Activated T-helper 17 cell treated with anti-CD3 and anti-CD28 coated beads, Interleukin-2, amount 50 U/mL, for 72 hours (primary cell): ENCODE results near the gene ALDOA. TPM values are rescaled to one million over a fixed set of nuclear protein-coding genes. Genes with fewer than 3 reads are reported as not detected.
A peak's percentile ranks its signal among the peaks of the same experiment; 100 is the strongest.
"Not testable (repeated sequence)": the region's sequence is repeated elsewhere in the genome, so short reads cannot be mapped to it uniquely, and the experiment has no call there.

Source experiments
- ATAC-seq: fragments of 150-1000 bp; cut with Tn5 transposase; replicated peaks from 2 replicates; pipeline ENCODE4 v1.10.0; 2021; ENCODE audit warnings: mild to moderate bottlenecking, moderate library complexity
- H3K27ac Mint-ChIP-seq: one replicate; pipeline ENCODE4 v1.8.0; 2022; ENCODE audit warnings: mixed read lengths
- H3K27me3 Mint-ChIP-seq: one replicate; pipeline ENCODE4 v1.8.0; 2022; ENCODE audit warnings: mixed read lengths
- H3K36me3 Mint-ChIP-seq: one replicate; pipeline ENCODE4 v1.8.0; 2022; ENCODE audit warnings: low read depth, mild to moderate bottlenecking, mixed read lengths
- H3K4me1 Mint-ChIP-seq: one replicate; pipeline ENCODE4 v1.8.0; 2022; ENCODE audit warnings: mixed read lengths
- H3K4me3 Mint-ChIP-seq: one replicate; pipeline ENCODE4 v1.8.0; 2022; ENCODE audit warnings: mild to moderate bottlenecking, mixed read lengths
- H3K9me3 Mint-ChIP-seq: one replicate; pipeline ENCODE4 v1.8.0; 2022; ENCODE audit warnings: mixed read lengths
- total RNA-seq, 2 donors: library from RNA; stranded (reverse); gene quantifications; one replicate each; pipeline ENCODE4 v1.2.3, GENCODE V29; 2022

Gene ALDOA
- total RNA-seq, 2 donors from 2014 or later: 2,200 to 3,862 TPM

- ATAC-seq: no peak
- Mint-ChIP-seq H3K9me3 (no peaks in the 10 kb centered on the region), H3K4me1 (peaks cover 5% of the 10 kb centered on the region), H3K36me3 (no peaks in the 10 kb centered on the region), H3K4me3 (no peak overlapping the region), H3K27ac (no peak overlapping the region), H3K27me3 (peaks cover 34% of the 10 kb centered on the region)
Measured at GRCh38 chr16:30030011-30030685, 35.4 kb upstream of the ALDOA start.

GRCh38 chr16:30030841-30031413, 34.6 kb upstream of the ALDOA start, which contains the start of gene TLCD3B:
Gene TLCD3B (minus strand): TSS chr16:30031271. CDS start chr16:30030527, 744 bp downstream.
- Mint-ChIP-seq H3K27me3 (peaks cover 34% of the 10 kb centered on the region), H3K4me3 (peak within 1 kb of the TSS; percentile 57), H3K9me3 (no peaks in the 10 kb centered on the region), H3K4me1 (peaks cover 5% of the 10 kb centered on the region), H3K27ac (no peak within 1 kb of the TSS), H3K36me3 (no peaks in the 10 kb centered on the region)
- no peak for ATAC-seq

GRCh38 chr16:30031477-30031918, 34.1 kb upstream of the ALDOA start:
- Mint-ChIP-seq H3K36me3 (no peaks in the 10 kb centered on the region), H3K27ac (no peak overlapping the region), H3K4me1 (peaks cover 5% of the 10 kb centered on the region), H3K9me3 (no peaks in the 10 kb centered on the region), H3K27me3 (peaks cover 34% of the 10 kb centered on the region), H3K4me3 (no peak overlapping the region)
- no peak for ATAC-seq

GRCh38 chr16:30032083-30032819, 33.3 kb upstream of the ALDOA start:
- H3K9me3 Mint-ChIP-seq: no peaks in the 10 kb centered on the region
- peak overlapping the region; percentile 57 for H3K4me3 Mint-ChIP-seq
- H3K27ac Mint-ChIP-seq: no peak overlapping the region
- H3K36me3 Mint-ChIP-seq: no peaks in the 10 kb centered on the region
- H3K4me1 Mint-ChIP-seq: peaks cover 5% of the 10 kb centered on the region
- peaks cover 28% of the 10 kb centered on the region for H3K27me3 Mint-ChIP-seq
- peak; percentile 27 for ATAC-seq

- H3K27ac Mint-ChIP-seq: peak overlapping the region; percentile 63
- peaks cover 18% of the 10 kb centered on the region for H3K27me3 Mint-ChIP-seq
- H3K4me1 Mint-ChIP-seq: peaks cover 5% of the 10 kb centered on the region
- peak overlapping the region; percentile 50 for H3K4me3 Mint-ChIP-seq
- H3K36me3 Mint-ChIP-seq: no peaks in the 10 kb centered on the region
- H3K9me3 Mint-ChIP-seq: no peaks in the 10 kb centered on the region
- ATAC-seq: peak; percentile 93
Measured at GRCh38 chr16:30033270-30033669, 32.3 kb upstream of the ALDOA start.

- no peak for ATAC-seq
- Mint-ChIP-seq H3K4me1 (peaks cover 1% of the 10 kb centered on the region), H3K27me3 (no peaks in the 10 kb centered on the region), H3K36me3 (no peaks in the 10 kb centered on the region), H3K9me3 (no peaks in the 10 kb centered on the region), H3K27ac (no peak overlapping the region), H3K4me3 (no peak overlapping the region)
Measured at GRCh38 chr16:30040221-30040620, 25.3 kb upstream of the ALDOA start.

GRCh38 chr16:30040690-30041089, 24.9 kb upstream of the ALDOA start:
- not testable (repeated sequence) for H3K27me3 Mint-ChIP-seq, ATAC-seq, H3K4me1 Mint-ChIP-seq, H3K27ac Mint-ChIP-seq, H3K9me3 Mint-ChIP-seq, H3K36me3 Mint-ChIP-seq, H3K4me3 Mint-ChIP-seq

- Mint-ChIP-seq H3K4me1 (peaks cover 6% of the 10 kb centered on the region), H3K36me3 (no peaks in the 10 kb centered on the region), H3K27ac (no peak overlapping the region), H3K4me3 (no peak overlapping the region), H3K27me3 (no peaks in the 10 kb centered on the region), H3K9me3 (no peaks in the 10 kb centered on the region)
- ATAC-seq: no peak
Measured at GRCh38 chr16:30041841-30042240, 23.7 kb upstream of the ALDOA start.

GRCh38 chr16:30046178-30046577, 19.4 kb upstream of the ALDOA start:
- Mint-ChIP-seq H3K27ac (no peak overlapping the region), H3K4me3 (no peak overlapping the region), H3K27me3 (no peaks in the 10 kb centered on the region), H3K9me3 (no peaks in the 10 kb centered on the region), H3K4me1 (peaks cover 6% of the 10 kb centered on the region), H3K36me3 (no peaks in the 10 kb centered on the region)
- peak; percentile 86 for ATAC-seq

- ATAC-seq: peak; percentile 28
- H3K36me3 Mint-ChIP-seq: peaks cover 3% of the 10 kb centered on the region
- no peaks in the 10 kb centered on the region for H3K9me3 Mint-ChIP-seq
Measured at GRCh38 chr16:30046588-30046987, 19.0 kb upstream of the ALDOA start.

GRCh38 chr16:30049871-30050270, 15.7 kb upstream of the ALDOA start:
- no peak for ATAC-seq
- no peaks in the 10 kb centered on the region for H3K27me3 Mint-ChIP-seq
- H3K27ac Mint-ChIP-seq: no peak overlapping the region
- H3K36me3 Mint-ChIP-seq: peaks cover 16% of the 10 kb centered on the region
- no peaks in the 10 kb centered on the region for H3K9me3 Mint-ChIP-seq
- no peak overlapping the region for H3K4me3 Mint-ChIP-seq
- H3K4me1 Mint-ChIP-seq: peaks cover 12% of the 10 kb centered on the region

More at GRCh38 chr16:30046588-30046987, 19.0 kb upstream of the ALDOA start:
- Mint-ChIP-seq H3K27ac (no peak overlapping the region), H3K4me1 (peaks cover 8% of the 10 kb centered on the region), H3K27me3 (no peaks in the 10 kb centered on the region), H3K4me3 (no peak overlapping the region)

- peak overlapping the region; percentile 61 for H3K27ac Mint-ChIP-seq
Measured at GRCh38 chr16:30051518-30051917, 14.0 kb upstream of the ALDOA start.

GRCh38 chr16:30052671-30053372, 12.7 kb upstream of the ALDOA start:
- Mint-ChIP-seq H3K36me3 (peaks cover 16% of the 10 kb centered on the region), H3K9me3 (no peaks in the 10 kb centered on the region), H3K4me1 (peaks cover 11% of the 10 kb centered on the region), H3K27me3 (no peaks in the 10 kb centered on the region), H3K27ac (peak overlapping the region; percentile 86), H3K4me3 (peak overlapping the region; percentile 79)
- peak; percentile 82 for ATAC-seq

More at GRCh38 chr16:30051518-30051917, 14.0 kb upstream of the ALDOA start:
- peaks cover 11% of the 10 kb centered on the region for H3K4me1 Mint-ChIP-seq
- no peak for ATAC-seq
- peak overlapping the region; percentile 79 for H3K4me3 Mint-ChIP-seq
- peaks cover 16% of the 10 kb centered on the region for H3K36me3 Mint-ChIP-seq
- no peaks in the 10 kb centered on the region for H3K9me3 Mint-ChIP-seq
- no peaks in the 10 kb centered on the region for H3K27me3 Mint-ChIP-seq

GRCh38 chr16:30053376-30054015, 12.1 kb upstream of the ALDOA start:
- H3K4me3 Mint-ChIP-seq: peak overlapping the region; percentile 79
- ATAC-seq: peak; percentile 10
- H3K9me3 Mint-ChIP-seq: no peaks in the 10 kb centered on the region
- H3K4me1 Mint-ChIP-seq: peaks cover 11% of the 10 kb centered on the region
- H3K27ac Mint-ChIP-seq: peak overlapping the region; percentile 86
- H3K36me3 Mint-ChIP-seq: peaks cover 16% of the 10 kb centered on the region
- H3K27me3 Mint-ChIP-seq: no peaks in the 10 kb centered on the region
